NT2/D1 (cell line): Measurements from ENCODE around the gene HIGD2A.

Source experiments
- DNase-seq: peaks from one replicate; pipeline ENCODE4 v3.0.0-alpha.2; 2011; ENCODE audit warnings: low read depth, low spot score
- H3K27me3 ChIP-seq: 2 replicates; pipeline ENCODE4 v1.6.0; 2011; ENCODE audit warnings: mild to moderate bottlenecking; ENCODE audit not compliant: insufficient read length, insufficient read depth
- H3K36me3 ChIP-seq: 2 replicates; pipeline ENCODE4 v1.6.1; 2011; ENCODE audit warnings: mild to moderate bottlenecking, low read length, mixed read lengths; ENCODE audit not compliant: insufficient read depth, insufficient read length
- H3K4me1 ChIP-seq: 2 replicates; pipeline ENCODE4 v1.5.1; 2011; ENCODE audit not compliant: insufficient read depth, insufficient read length
- H3K4me3 ChIP-seq: 2 replicates; pipeline ENCODE4 v1.5.1; 2011; ENCODE audit warnings: low read depth; ENCODE audit not compliant: insufficient read length
- H3K9ac ChIP-seq: 2 replicates; pipeline ENCODE4 v1.6.0; 2011; ENCODE audit warnings: low read depth; ENCODE audit not compliant: insufficient read length
- H3K9me3 ChIP-seq: 2 replicates; pipeline ENCODE4 v1.5.1; 2011; ENCODE audit warnings: mild to moderate bottlenecking, low read length; ENCODE audit not compliant: insufficient read depth
- SUZ12 ChIP-seq: IDR thresholded peaks from 2 replicates; pipeline ENCODE4 v1.6.1; 2011; ENCODE audit not compliant: insufficient read length, insufficient read depth; ENCODE audit errors: extremely low read depth
- YY1 ChIP-seq: IDR thresholded peaks from 2 replicates; pipeline ENCODE4 v1.6.1; 2011; ENCODE audit not compliant: insufficient read length, insufficient read depth
- ZNF274 ChIP-seq: IDR thresholded peaks from 2 replicates; pipeline ENCODE4 v1.6.1; 2011; ENCODE audit warnings: mild to moderate bottlenecking, low read depth, low read length

The HIGD2A gene

GRCh38 chr5:176415240-176415951 is 26.8 kb downstream of the HIGD2A start:
- Histone ChIP-seq H3K9me3 (peaks cover 19% of the 10 kb centered on the region), H3K4me3 (peak overlapping the region; percentile 74), H3K9ac (peak overlapping the region; percentile 82), H3K4me1 (peaks cover 3% of the 10 kb centered on the region), H3K27me3 (peaks cover 9% of the 10 kb centered on the region), H3K36me3 (peaks cover 10% of the 10 kb centered on the region)
- no peak for TF ChIP-seq YY1
- DNase-seq: no peak

GRCh38 chr5:176415952-176416924 is 27.7 kb downstream of the HIGD2A start, which contains the start of gene CLTB:
Gene CLTB (minus strand): TSS chr5:176416539. CDS start chr5:176416363, 176 bp downstream.
- peak within 1 kb of the TSS; percentile 74 for H3K4me3 ChIP-seq
- TF ChIP-seq YY1 (no peak), SUZ12 (no peak), ZNF274 (no peak)
- peaks cover 3% of the 10 kb centered on the region for H3K4me1 ChIP-seq
- H3K27me3 ChIP-seq: peaks cover 9% of the 10 kb centered on the region
- H3K9me3 ChIP-seq: peaks cover 27% of the 10 kb centered on the region
- peaks cover 4% of the 10 kb centered on the region for H3K36me3 ChIP-seq
- DNase-seq: peak; percentile 71
- H3K9ac ChIP-seq: peak within 1 kb of the TSS; percentile 82

- Histone ChIP-seq H3K36me3 (peaks cover 4% of the 10 kb centered on the region), H3K9me3 (peaks cover 28% of the 10 kb centered on the region), H3K27me3 (peaks cover 9% of the 10 kb centered on the region), H3K9ac (peak overlapping the region; percentile 32), H3K4me3 (no peak overlapping the region), H3K4me1 (peaks cover 3% of the 10 kb centered on the region)
- TF ChIP-seq SUZ12: no peak
- no peak for DNase-seq
Observed at GRCh38 chr5:176416965-176417364, 28.4 kb downstream of the HIGD2A start.

- Histone ChIP-seq H3K9ac (no peak overlapping the region), H3K4me1 (peaks cover 3% of the 10 kb centered on the region), H3K9me3 (peaks cover 28% of the 10 kb centered on the region), H3K4me3 (no peak overlapping the region), H3K36me3 (peaks cover 1% of the 10 kb centered on the region), H3K27me3 (peaks cover 9% of the 10 kb centered on the region)
- DNase-seq: no peak
- TF ChIP-seq ZNF274 (no peak), YY1 (no peak), SUZ12 (no peak)
Observed at GRCh38 chr5:176418251-176418650, 29.7 kb downstream of the HIGD2A start.

- H3K9me3 ChIP-seq: peaks cover 28% of the 10 kb centered on the region
- no peak for TF ChIP-seq YY1
- no peak for TF ChIP-seq SUZ12
- no peak for TF ChIP-seq ZNF274
- peaks cover 9% of the 10 kb centered on the region for H3K27me3 ChIP-seq
- no peak for DNase-seq
- H3K4me1 ChIP-seq: peaks cover 3% of the 10 kb centered on the region
- no peak overlapping the region for H3K4me3 ChIP-seq
- H3K36me3 ChIP-seq: no peaks in the 10 kb centered on the region
- H3K9ac ChIP-seq: no peak overlapping the region
Observed at GRCh38 chr5:176420086-176420485, 31.5 kb downstream of the HIGD2A start.

GRCh38 chr5:176420972-176421544 is 32.5 kb downstream of the HIGD2A start:
- Histone ChIP-seq H3K4me1 (peaks cover 3% of the 10 kb centered on the region), H3K36me3 (no peaks in the 10 kb centered on the region), H3K4me3 (no peak overlapping the region), H3K9me3 (peaks cover 28% of the 10 kb centered on the region), H3K27me3 (peaks cover 9% of the 10 kb centered on the region), H3K9ac (no peak overlapping the region)
- no peak for TF ChIP-seq ZNF274
- no peak for TF ChIP-seq SUZ12
- TF ChIP-seq YY1: no peak
- no peak for DNase-seq

- Histone ChIP-seq H3K9ac (no peak overlapping the region), H3K4me3 (no peak overlapping the region), H3K27me3 (no peaks in the 10 kb centered on the region), H3K4me1 (no peaks in the 10 kb centered on the region), H3K36me3 (no peaks in the 10 kb centered on the region), H3K9me3 (peaks cover 13% of the 10 kb centered on the region)
- no peak for TF ChIP-seq YY1
- no peak for TF ChIP-seq SUZ12
- TF ChIP-seq ZNF274: no peak
- no peak for DNase-seq
Observed at GRCh38 chr5:176424181-176424580, 35.6 kb downstream of the HIGD2A start.
